DOHH2 (cell line): ENCODE measurements around the gene SLC39A11.
"Not testable (repeated sequence)": the region's sequence is repeated elsewhere in the genome, so short reads cannot be mapped to it uniquely, and the experiment has no call there.

Experiments used
- CTCF ChIP-seq: fragments of 200-600 bp; sonication (generic); IDR thresholded peaks from one replicate; pipeline ENCODE4 v1.5.1; 2014; ENCODE audit warnings: antibody characterized with exemption, mild to moderate bottlenecking, low read depth, low read length; ENCODE audit not compliant: poor library complexity, severe bottlenecking
- EZH2phosphoT487 ChIP-seq: fragments of 200-600 bp; sonication (generic); IDR thresholded peaks from 2 replicates; pipeline ENCODE4 v1.6.1; 2017; ENCODE audit warnings: borderline replicate concordance, mild to moderate bottlenecking, antibody characterized with exemption, low read length, moderate library complexity, mixed read lengths

GRCh38 chr17:72826059-72826458 lies 266.4 kb downstream of the SLC39A11 start:
- not testable (repeated sequence) for TF ChIP-seq CTCF, EZH2phosphoT487
